HuH-7.5 (cell line): ENCODE data around the gene TCEAL3.
"Not testable (repeated sequence)": the region's sequence is repeated elsewhere in the genome, so short reads cannot be mapped to it uniquely, and the experiment has no call there.

Experiments
- DNase-seq: peaks from one replicate; pipeline ENCODE4 v3.0.0; 2011; ENCODE audit warnings: low spot score

The TCEAL3 gene

DNA sequence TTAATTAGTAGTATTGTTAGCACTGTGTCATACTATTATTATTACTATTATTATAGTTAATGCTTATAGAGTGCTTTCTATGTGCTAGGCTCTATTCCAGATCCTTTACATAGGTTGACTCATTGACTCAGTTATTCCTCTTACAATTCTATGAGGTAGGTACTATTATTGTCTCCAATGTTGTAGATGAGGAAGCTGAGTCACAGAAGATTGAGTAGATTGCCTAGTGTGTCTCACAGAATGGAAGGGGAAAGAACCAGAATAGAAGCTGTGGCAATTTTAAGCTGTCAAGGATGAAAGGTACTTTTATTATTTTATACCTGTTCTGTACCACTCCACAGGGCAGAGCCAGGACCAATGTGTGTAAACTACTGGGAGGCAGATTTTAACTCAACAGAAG is 19.1 kb downstream of the TCEAL3 start:
- DNase-seq, result no peak

GRCh38 chrX:103628386-103629317 is 20.9 kb downstream of the TCEAL3 start, which contains the start of gene TCEAL1:
TCEAL1 (plus strand) TSS chrX:103628975; CDS start chrX:103629917, 942 bp downstream.
- no peak for DNase-seq

GRCh38 chrX:103629318-103630170 is 21.8 kb downstream of the TCEAL3 start:
- DNase-seq, result no peak

DNA sequence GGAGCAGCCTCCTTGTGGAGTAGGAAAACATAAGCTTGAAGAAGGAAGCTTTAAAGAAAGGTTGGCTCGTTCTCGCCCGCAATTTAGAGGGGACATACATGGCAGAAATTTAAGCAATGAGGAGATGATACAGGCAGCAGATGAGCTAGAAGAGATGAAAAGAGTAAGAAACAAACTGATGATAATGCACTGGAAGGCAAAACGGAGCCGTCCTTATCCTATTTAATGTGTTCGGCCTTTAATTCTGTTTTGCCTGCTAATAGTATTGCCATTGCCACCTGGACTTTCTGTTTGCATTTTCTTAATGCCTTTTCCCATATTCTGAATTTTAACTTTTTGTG is 22.4 kb downstream of the TCEAL3 start:
- DNase-seq, result no peak

DNA sequence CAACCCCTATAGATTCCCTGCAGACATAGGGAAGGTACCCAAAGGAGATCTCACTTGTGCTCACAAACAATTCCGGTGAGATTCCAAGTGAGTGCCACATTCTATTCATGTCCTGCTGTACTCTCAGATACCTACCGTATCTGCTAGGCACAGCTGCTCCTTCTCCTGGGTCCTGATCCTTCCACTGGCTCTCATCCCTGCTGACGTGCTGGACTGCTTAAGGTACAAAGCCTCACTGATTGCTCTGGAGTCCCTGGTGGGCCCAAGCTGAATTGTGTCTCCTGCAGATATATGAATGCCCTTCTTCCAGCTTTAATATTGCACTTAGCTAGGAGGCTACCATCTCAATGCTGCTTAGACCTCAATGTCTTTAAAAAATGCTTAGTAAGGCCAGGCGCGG is 23.4 kb downstream of the TCEAL3 start:
- DNase-seq, result no peak

GRCh38 chrX:103635436-103635835 is 27.7 kb downstream of the TCEAL3 start:
- no peak for DNase-seq

GRCh38 chrX:103637604-103638338 is 30.0 kb downstream of the TCEAL3 start:
- DNase-seq, result no peak

GRCh38 chrX:103638479-103639346 is 30.9 kb downstream of the TCEAL3 start:
- DNase-seq, result not testable (repeated sequence)

DNA sequence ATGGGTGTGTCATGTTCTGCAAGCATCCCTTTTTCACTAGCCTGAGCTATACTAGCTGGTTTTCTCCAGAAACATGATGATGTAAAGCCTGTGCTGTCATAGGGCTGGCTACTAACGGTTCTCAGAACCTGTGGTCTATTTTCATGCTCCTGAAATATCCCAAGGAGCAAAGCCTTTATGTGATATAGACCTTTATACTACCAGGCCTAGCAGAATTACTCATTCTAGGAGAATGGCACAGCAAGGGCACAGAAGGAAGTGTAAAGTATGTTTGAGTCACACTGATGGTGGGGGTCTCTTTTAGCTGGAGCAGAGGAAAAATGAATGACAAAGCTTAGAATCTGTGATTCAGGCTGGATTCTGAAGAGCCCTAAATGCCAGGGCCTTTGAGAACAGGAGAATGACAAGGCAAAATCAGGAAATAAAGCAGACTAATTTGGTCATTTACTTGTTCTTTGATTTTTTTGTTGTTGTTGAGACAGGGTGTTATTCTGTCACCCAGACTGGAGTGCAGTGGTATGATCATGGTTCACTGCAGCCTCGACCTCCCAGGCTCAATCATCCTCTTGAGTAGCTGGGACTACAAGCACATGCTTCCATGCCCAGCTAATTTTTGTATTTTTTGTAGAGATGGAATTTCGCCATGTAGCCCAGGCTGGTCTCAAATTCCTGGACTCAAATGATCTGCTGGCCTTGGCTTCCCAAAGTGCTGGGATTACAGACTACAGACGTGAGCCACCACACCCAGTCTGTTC is 32.8 kb downstream of the TCEAL3 start:
- DNase-seq, result no peak

GRCh38 chrX:103644125-103644524 is 36.4 kb downstream of the TCEAL3 start:
- DNase-seq, result no peak

- no peak for DNase-seq
Measured at GRCh38 chrX:103647630-103648029, 39.9 kb downstream of the TCEAL3 start.

GRCh38 chrX:103651151-103651773 is 43.5 kb downstream of the TCEAL3 start:
- DNase-seq, result no peak

DNA sequence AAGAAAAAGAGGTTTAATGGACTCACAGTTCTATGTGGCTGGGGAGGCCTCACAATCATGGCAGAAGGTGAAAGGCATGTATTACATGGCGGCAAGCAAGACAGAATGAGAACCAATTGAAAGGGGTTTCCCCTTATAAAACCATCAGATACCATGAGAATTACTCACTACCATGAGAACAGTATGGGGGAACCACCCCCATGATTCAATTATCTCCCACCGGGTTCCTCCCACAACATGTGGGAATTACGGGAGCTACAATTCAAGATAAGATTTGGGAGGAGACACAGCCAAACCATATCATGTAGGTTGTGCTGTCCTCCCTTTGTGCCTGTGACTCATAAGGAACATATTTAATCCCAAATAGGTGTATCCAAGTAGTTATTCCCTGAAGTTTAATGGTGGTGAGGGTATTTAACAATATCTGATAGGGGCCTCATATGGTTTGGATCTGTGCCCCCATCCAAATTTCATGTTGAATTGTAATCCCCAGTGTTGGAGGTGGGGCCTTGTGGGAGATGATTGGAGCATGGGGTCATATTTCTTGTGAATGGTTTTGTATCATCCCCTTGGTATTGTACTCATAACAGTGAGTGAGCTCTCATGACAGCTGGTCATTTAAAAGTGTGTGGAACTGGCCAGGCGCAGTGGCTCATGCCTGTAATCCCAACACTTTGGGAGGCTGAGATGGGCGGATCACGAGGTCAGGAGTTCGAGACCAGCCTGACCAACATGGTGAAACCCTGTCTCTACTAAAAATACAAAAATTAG is 47.7 kb downstream of the TCEAL3 start:
- DNase-seq, result not testable (repeated sequence)

GRCh38 chrX:103656617-103657016 is 48.9 kb downstream of the TCEAL3 start:
- no peak for DNase-seq

GRCh38 chrX:103657066-103657465 is 49.3 kb downstream of the TCEAL3 start:
- DNase-seq, result not testable (repeated sequence)

- no peak for DNase-seq
Measured at GRCh38 chrX:103658681-103659433, 51.1 kb downstream of the TCEAL3 start.

GRCh38 chrX:103659460-103659859 is 51.7 kb downstream of the TCEAL3 start:
- not testable (repeated sequence) for DNase-seq
